ENCODE measurements around the gene AGTPBP1. TPM values are rescaled to one million over a fixed set of nuclear protein-coding genes. Genes with fewer than 3 reads are reported as not detected.

Gene AGTPBP1
- total RNA-seq, 1 donor: 6.9 TPM

- no peak overlapping the region for H3K4me3 ChIP-seq (ENCODE audit: low read depth, low read length)
- DNase-seq (ENCODE audit: low read depth): no peak
- TF ChIP-seq CTCF (IDR thresholded peaks at IDR 0.05; ENCODE audit: insufficient read depth, low read depth, low read length): no peak
These were observed 109.9 kb downstream of the AGTPBP1 start for GRCh38 chr9:85631809-85632208.

GRCh38 chr9:85630676-85631075, 111.1 kb downstream of the AGTPBP1 start:
- no peak for TF ChIP-seq CTCF (IDR thresholded peaks at IDR 0.05; ENCODE audit: insufficient read depth, low read depth, low read length)
- no peak overlapping the region for H3K4me3 ChIP-seq (ENCODE audit: low read depth, low read length)
- DNase-seq (ENCODE audit: low read depth): no peak

- DNase-seq (ENCODE audit: low read depth): no peak
- H3K4me3 ChIP-seq (ENCODE audit: low read depth, low read length): no peak overlapping the region
- TF ChIP-seq CTCF (IDR thresholded peaks at IDR 0.05; ENCODE audit: insufficient read depth, low read depth, low read length): no peak
These were observed 124.5 kb downstream of the AGTPBP1 start for GRCh38 chr9:85617141-85617670.

GRCh38 chr9:85615792-85616191, 126.0 kb downstream of the AGTPBP1 start:
- no peak for DNase-seq (ENCODE audit: low read depth)
- no peak overlapping the region for H3K4me3 ChIP-seq (ENCODE audit: low read depth, low read length)
- TF ChIP-seq CTCF (IDR thresholded peaks at IDR 0.05; ENCODE audit: insufficient read depth, low read depth, low read length): no peak

- DNase-seq (ENCODE audit: low read depth): peak; percentile 77
- H3K4me3 ChIP-seq (ENCODE audit: low read depth, low read length): peak overlapping the region; percentile 26
- TF ChIP-seq CTCF (IDR thresholded peaks at IDR 0.05; ENCODE audit: insufficient read depth, low read depth, low read length): peak; percentile 79
These were observed 131.5 kb downstream of the AGTPBP1 start for GRCh38 chr9:85610074-85610860.

GRCh38 chr9:85605905-85606304, 135.8 kb downstream of the AGTPBP1 start:
- no peak for DNase-seq (ENCODE audit: low read depth)
- H3K4me3 ChIP-seq (ENCODE audit: low read depth, low read length): no peak overlapping the region
- TF ChIP-seq CTCF (IDR thresholded peaks at IDR 0.05; ENCODE audit: insufficient read depth, low read depth, low read length): no peak
